A673 (cell line): ENCODE results near the gene PXN. TPM values are rescaled to one million over a fixed set of nuclear protein-coding genes. Genes with fewer than 3 reads are reported as not detected.

Experiments
- BruUV-seq: library from RNA; stranded (reverse); fragments of 400-500 nt; replicated peaks from 2 replicates; lab custom pipeline; 2021; lab: Mats Ljungman, UMichigan
- CTCF ChIA-PET: fragments of 300-600 bp; sonication (Branson Sonifier 250); formaldehyde crosslinking; loops from one replicate; lab custom pipeline; 2022; ENCODE audit warnings: antibody characterized with exemption; lab: Charles Lee
- POLR2A ChIA-PET: fragments of 300-600 bp; sonication (Branson Sonifier 250); formaldehyde crosslinking; loops from one replicate; lab custom pipeline; 2022; ENCODE audit warnings: antibody characterized with exemption; ENCODE audit not compliant: low non-redundant PET; lab: Charles Lee
- DNase-seq: peaks from one replicate; pipeline ENCODE4 v3.0.0-alpha.2; 2015; ENCODE audit warnings: low spot score
- H3K27ac ChIP-seq: fragments of 200-600 bp; sonication (generic); 2 replicates; pipeline ENCODE4 v1.5.1; 2016; ENCODE audit warnings: mixed run types, low read depth, mild to moderate bottlenecking, mixed read lengths, antibody characterized with exemption, low read length; ENCODE audit not compliant: poor library complexity, severe bottlenecking
- H3K27me3 ChIP-seq: fragments of 200-600 bp; sonication (generic); replicated peaks from 2 replicates; pipeline ENCODE4 v1.6.1; 2017; ENCODE audit warnings: mixed run types, low read depth, mild to moderate bottlenecking, mixed read lengths, antibody characterized with exemption, low read length; ENCODE audit not compliant: insufficient read depth, poor library complexity
- H3K36me3 ChIP-seq: fragments of 200-600 bp; sonication (generic); 2 replicates; pipeline ENCODE4 v1.6.1; 2016; ENCODE audit warnings: mixed run types, mild to moderate bottlenecking, mixed read lengths, antibody characterized with exemption, low read length; ENCODE audit not compliant: insufficient read depth, poor library complexity, severe bottlenecking
- H3K4me1 ChIP-seq: fragments of 200-600 bp; sonication (generic); 2 replicates; pipeline ENCODE4 v1.6.1; 2017; ENCODE audit warnings: mixed run types, mild to moderate bottlenecking, mixed read lengths, antibody characterized with exemption, low read length; ENCODE audit not compliant: insufficient read depth, poor library complexity, severe bottlenecking
- H3K4me3 ChIP-seq: fragments of 200-600 bp; sonication (generic); 2 replicates; pipeline ENCODE4 v1.5.1; 2016; ENCODE audit warnings: low read depth, mixed run types, mild to moderate bottlenecking, mixed read lengths, low read length; ENCODE audit not compliant: poor library complexity, severe bottlenecking
- H3K9me3 ChIP-seq: fragments of 200-600 bp; sonication (generic); 2 replicates; pipeline ENCODE4 v1.6.1; 2016; ENCODE audit warnings: mixed run types, low read depth, mild to moderate bottlenecking, mixed read lengths, antibody characterized with exemption, low read length; ENCODE audit not compliant: poor library complexity, severe bottlenecking
- EZH2 ChIP-seq: fragments of 200-600 bp; sonication (generic); IDR thresholded peaks from 2 replicates; pipeline ENCODE4 v1.6.1; 2017; ENCODE audit warnings: borderline replicate concordance, low read depth, mild to moderate bottlenecking, mixed read lengths, antibody characterized with exemption, low read length; ENCODE audit not compliant: poor library complexity, severe bottlenecking
- intact Hi-C: fragments of 100-400 bp; cut with micrococcal nuclease; formaldehyde crosslinking; loops from one replicate; pipeline ENCODE4 v1.10.0; 2022; ENCODE audit not compliant: unreplicated experiment
- total RNA-seq: library from RNA; stranded (reverse); gene quantifications from 2 replicates; pipeline ENCODE4 v1.2.3, GENCODE V29; 2021
- TF ChIP-seq, protein P1 (sequence below): fragments of 300-800, 200-600 bp; sonication (generic); conservative IDR thresholded peaks from 2 replicates; pipeline ENCODE4 v1.5.1; 2017; ENCODE audit warnings: low read depth, mild to moderate bottlenecking, antibody characterized with exemption, low read length, moderate library complexity, mixed read lengths

PXN gene
- total RNA-seq, 1 experiment from 2014 or later = 127 TPM

DNA sequence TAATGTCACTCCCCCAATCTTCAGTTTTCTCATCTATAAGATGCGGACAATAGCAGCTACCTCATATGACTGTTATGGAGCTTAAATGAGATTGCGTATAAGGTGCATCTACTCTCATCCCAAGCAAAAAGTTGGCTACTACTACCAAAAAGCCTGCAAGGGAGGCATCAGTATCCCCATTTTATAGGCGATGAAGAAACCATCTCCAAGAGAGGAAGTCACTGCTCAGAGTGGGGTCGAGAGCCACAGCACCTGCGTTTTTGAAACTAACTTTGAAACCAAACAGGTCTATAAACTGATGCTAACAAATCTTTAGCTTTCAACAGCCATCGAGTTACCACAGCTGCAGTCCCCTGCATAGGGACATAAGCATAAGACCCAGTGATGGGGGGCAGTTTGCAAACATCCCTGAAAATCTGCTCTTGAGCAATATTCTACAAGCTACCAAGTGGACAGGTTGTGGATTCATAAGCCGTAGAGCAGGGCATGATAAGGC, 74.5 kb downstream of the PXN start:
- Histone ChIP-seq H3K27ac (no peak overlapping the region), H3K4me3 (no peak overlapping the region), H3K36me3 (peaks cover 37% of the 10 kb centered on the region), H3K9me3 (no peaks in the 10 kb centered on the region), H3K27me3 (no peaks in the 10 kb centered on the region), H3K4me1 (peaks cover 5% of the 10 kb centered on the region)
- DNase-seq = no peak
- BruUV-seq = no TSS peak
- intact Hi-C loops = no loop called here
- ChIA-PET POLR2A (no interaction called here), CTCF (interaction anchor here (0.6 kb wide), 1 partner anchor 13 kb away, joined by 6 read pairs; no protein-coding TSS in a partner anchor)
- TF ChIP-seq, protein P1, sequence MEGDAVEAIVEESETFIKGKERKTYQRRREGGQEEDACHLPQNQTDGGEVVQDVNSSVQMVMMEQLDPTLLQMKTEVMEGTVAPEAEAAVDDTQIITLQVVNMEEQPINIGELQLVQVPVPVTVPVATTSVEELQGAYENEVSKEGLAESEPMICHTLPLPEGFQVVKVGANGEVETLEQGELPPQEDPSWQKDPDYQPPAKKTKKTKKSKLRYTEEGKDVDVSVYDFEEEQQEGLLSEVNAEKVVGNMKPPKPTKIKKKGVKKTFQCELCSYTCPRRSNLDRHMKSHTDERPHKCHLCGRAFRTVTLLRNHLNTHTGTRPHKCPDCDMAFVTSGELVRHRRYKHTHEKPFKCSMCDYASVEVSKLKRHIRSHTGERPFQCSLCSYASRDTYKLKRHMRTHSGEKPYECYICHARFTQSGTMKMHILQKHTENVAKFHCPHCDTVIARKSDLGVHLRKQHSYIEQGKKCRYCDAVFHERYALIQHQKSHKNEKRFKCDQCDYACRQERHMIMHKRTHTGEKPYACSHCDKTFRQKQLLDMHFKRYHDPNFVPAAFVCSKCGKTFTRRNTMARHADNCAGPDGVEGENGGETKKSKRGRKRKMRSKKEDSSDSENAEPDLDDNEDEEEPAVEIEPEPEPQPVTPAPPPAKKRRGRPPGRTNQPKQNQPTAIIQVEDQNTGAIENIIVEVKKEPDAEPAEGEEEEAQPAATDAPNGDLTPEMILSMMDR = no peak
- no peak for TF ChIP-seq EZH2

DNA sequence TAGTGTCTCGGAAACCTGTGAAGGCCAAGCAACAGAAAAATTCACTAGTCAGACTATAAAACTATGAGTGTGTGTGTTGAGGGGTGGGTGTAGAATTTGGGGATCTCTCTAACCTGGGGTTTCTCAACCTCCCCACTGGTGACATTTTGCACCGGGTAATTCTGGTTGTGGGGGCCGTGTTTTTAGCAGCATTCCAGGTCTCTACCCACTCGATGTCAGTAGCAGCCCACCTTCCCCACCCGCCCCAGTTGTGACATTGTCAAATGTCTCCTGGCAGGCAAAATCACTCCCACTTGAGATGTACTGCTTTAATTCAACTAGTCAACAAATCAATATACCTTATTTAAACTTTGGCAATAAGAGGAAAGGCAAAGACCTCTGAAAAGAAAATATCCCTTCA, 75.1 kb downstream of the PXN start:
- Histone ChIP-seq H3K27ac (no peak overlapping the region), H3K4me3 (no peak overlapping the region), H3K36me3 (peaks cover 40% of the 10 kb centered on the region), H3K9me3 (no peaks in the 10 kb centered on the region), H3K4me1 (peaks cover 5% of the 10 kb centered on the region), H3K27me3 (no peaks in the 10 kb centered on the region)
- POLR2A ChIA-PET = no interaction called here
- CTCF ChIA-PET = no interaction called here
- no peak for DNase-seq
- TF ChIP-seq EZH2 = no peak
- TF ChIP-seq, protein P1 = no peak
- intact Hi-C loops = no loop called here
- BruUV-seq = no TSS peak

DNA sequence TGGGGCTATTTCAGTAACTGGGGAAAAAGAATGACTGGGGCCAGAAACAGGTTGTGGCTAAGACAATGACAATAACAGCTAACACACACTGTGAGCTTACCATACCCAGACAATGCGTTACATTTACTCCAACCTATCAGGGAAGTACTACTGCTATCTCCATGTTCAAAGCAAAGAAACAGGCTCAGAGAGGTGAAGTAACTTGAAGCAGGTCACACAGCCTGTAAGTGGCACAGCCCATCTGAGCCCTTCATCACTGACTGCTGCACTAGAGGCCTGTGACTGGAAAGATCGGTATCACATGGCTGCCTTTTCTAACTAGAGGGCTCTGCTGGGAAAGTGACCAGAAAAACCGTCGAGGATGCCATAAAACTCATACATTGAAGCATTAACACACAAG, 78.9 kb downstream of the PXN start:
- no peak overlapping the region for H3K4me3 ChIP-seq
- no peaks in the 10 kb centered on the region for H3K9me3 ChIP-seq
- TF ChIP-seq, protein P1 = no peak
- no peak for TF ChIP-seq EZH2
- H3K27me3 ChIP-seq = no peaks in the 10 kb centered on the region
- H3K36me3 ChIP-seq = peaks cover 71% of the 10 kb centered on the region
- no TSS peak for BruUV-seq
- intact Hi-C loops = no loop called here
- CTCF ChIA-PET = no interaction called here
- H3K4me1 ChIP-seq = peaks cover 8% of the 10 kb centered on the region
- POLR2A ChIA-PET = no interaction called here
- no peak overlapping the region for H3K27ac ChIP-seq
- DNase-seq = no peak
